Panc1 (cell line): Measurements from ENCODE around the gene KRTAP10-4.

ENCODE experiments used
- CTCF ChIP-seq: fragments of 450-650 bp; IDR thresholded peaks from 2 replicates; pipeline ENCODE4 v1.5.1; 2017; ENCODE audit warnings: mild to moderate bottlenecking
- POLR2AphosphoS5 ChIP-seq: IDR thresholded peaks from 2 replicates; pipeline ENCODE4 v1.6.1; 2012; ENCODE audit warnings: mild to moderate bottlenecking, low read depth, low read length, moderate library complexity
- TCF7L2 ChIP-seq: IDR thresholded peaks from 2 replicates; pipeline ENCODE4 v1.6.1; 2011; ENCODE audit warnings: mild to moderate bottlenecking, low read depth, low read length, inconsistent platforms

- TF ChIP-seq CTCF, result no peak
- no peak for TF ChIP-seq POLR2AphosphoS5
- TF ChIP-seq TCF7L2, result no peak
Measured at GRCh38 chr21:44531606-44532564, 41.6 kb upstream of the KRTAP10-4 start.
